ENCODE results near the gene MLLT6.
A peak's percentile ranks its signal among the peaks of the same experiment; 100 is the strongest.

MLLT6 gene

GRCh38 chr17:38703742-38704605 lies 1.1 kb upstream of the MLLT6 start:
- DNase-seq (ENCODE audit: low read depth) = no peak
- no peak for TF ChIP-seq CTCF (conservative IDR thresholded peaks at IDR 0.05; ENCODE audit: low read depth, low read length)
- H3K4me3 ChIP-seq (ENCODE audit: low read length) = peak overlapping the region; percentile 74

DNA sequence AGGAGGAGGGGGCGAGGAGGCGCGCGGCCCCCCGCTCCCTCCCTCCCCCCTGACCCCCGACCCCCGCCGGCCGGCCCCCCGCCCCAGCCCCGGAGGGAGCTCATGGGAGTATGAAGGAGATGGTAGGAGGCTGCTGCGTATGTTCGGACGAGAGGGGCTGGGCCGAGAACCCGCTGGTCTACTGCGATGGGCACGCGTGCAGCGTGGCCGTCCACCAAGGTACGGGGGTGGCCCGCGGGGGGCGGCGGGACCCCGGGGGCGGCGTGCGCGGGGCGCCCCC lies 390 bp downstream of the MLLT6 start:
- TF ChIP-seq CTCF (conservative IDR thresholded peaks at IDR 0.05; ENCODE audit: low read depth, low read length) = no peak
- no peak for DNase-seq (ENCODE audit: low read depth)
- H3K4me3 ChIP-seq (ENCODE audit: low read length) = peak overlapping the region; percentile 76

- peak overlapping the region; percentile 76 for H3K4me3 ChIP-seq (ENCODE audit: low read length)
- no peak for TF ChIP-seq CTCF (conservative IDR thresholded peaks at IDR 0.05; ENCODE audit: low read depth, low read length)
- DNase-seq (ENCODE audit: low read depth) = no peak
Measured at GRCh38 chr17:38705803-38706504, 881 bp downstream of the MLLT6 start.

DNA sequence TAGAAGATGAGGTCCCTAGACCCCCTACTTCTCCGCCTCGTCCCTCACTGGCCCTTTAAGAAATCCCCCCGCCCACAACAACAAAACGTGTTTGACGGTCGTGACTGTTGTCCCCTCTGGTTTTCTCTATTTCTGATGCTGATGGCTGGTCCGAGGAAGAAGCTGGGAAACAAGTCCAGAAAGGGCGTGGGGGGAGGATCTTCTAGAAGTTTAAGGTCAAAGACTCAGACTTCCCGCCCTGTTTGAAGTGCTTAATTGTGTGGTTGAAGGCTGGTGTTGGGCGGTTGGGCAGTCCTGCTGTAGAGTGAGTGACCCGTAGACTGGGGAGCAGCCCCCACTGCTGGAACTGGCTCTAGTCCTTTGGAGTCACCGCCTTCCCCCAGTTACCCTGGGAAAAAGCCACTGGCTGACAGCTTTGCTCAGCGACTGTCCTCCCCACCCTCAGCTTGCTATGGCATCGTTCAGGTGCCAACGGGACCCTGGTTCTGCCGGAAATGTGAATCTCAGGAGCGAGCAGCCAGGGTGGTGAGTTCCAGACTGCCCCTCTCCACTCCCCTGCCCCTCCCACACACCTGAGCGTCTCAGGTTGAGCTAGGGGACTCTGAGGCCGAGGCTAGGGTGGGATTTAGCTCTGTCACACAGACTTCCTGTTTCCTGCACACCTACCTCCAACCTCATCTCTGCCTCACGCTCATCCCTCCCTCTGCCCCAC lies 1.6 kb downstream of the MLLT6 start:
- H3K4me3 ChIP-seq (ENCODE audit: low read length) = peak overlapping the region; percentile 76
- TF ChIP-seq CTCF (conservative IDR thresholded peaks at IDR 0.05; ENCODE audit: low read depth, low read length) = no peak
- no peak for DNase-seq (ENCODE audit: low read depth)

GRCh38 chr17:38707678-38708351 lies 2.7 kb downstream of the MLLT6 start:
- DNase-seq (ENCODE audit: low read depth) = no peak
- no peak overlapping the region for H3K4me3 ChIP-seq (ENCODE audit: low read length)
- TF ChIP-seq CTCF (conservative IDR thresholded peaks at IDR 0.05; ENCODE audit: low read depth, low read length) = no peak

GRCh38 chr17:38709104-38709820 lies 4.2 kb downstream of the MLLT6 start:
- no peak overlapping the region for H3K4me3 ChIP-seq (ENCODE audit: low read length)
- TF ChIP-seq CTCF (conservative IDR thresholded peaks at IDR 0.05; ENCODE audit: low read depth, low read length) = no peak
- no peak for DNase-seq (ENCODE audit: low read depth)

Data from retinal pigment epithelial cell (primary cell).